Measurements from ENCODE around the gene CCN6.
"Not testable (repeated sequence)": the region's sequence is repeated elsewhere in the genome, so short reads cannot be mapped to it uniquely, and the experiment has no call there.

The CCN6 gene

GRCh38 chr6:112049026-112049799 lies 4.7 kb upstream of the CCN6 start:
- no peak for TF ChIP-seq CTCF (IDR thresholded peaks at IDR 0.05; ENCODE audit: low read length, missing control alignments)
- no peak for DNase-seq (ENCODE audit: low read depth)

GRCh38 chr6:112049996-112050395 lies 3.9 kb upstream of the CCN6 start:
- no peak overlapping the region for H3K4me3 ChIP-seq (replicated peaks; ENCODE audit: low read depth, low read length)
- no peak for DNase-seq (ENCODE audit: low read depth)
- no peak for TF ChIP-seq CTCF (IDR thresholded peaks at IDR 0.05; ENCODE audit: low read length, missing control alignments)

More at GRCh38 chr6:112049026-112049799, 4.7 kb upstream of the CCN6 start:
- no peak overlapping the region for H3K4me3 ChIP-seq (replicated peaks; ENCODE audit: low read depth, low read length)

GRCh38 chr6:112050429-112050828 lies 3.5 kb upstream of the CCN6 start:
- no peak overlapping the region for H3K4me3 ChIP-seq (replicated peaks; ENCODE audit: low read depth, low read length)
- no peak for DNase-seq (ENCODE audit: low read depth)
- TF ChIP-seq CTCF (IDR thresholded peaks at IDR 0.05; ENCODE audit: low read length, missing control alignments), result no peak

GRCh38 chr6:112051251-112051740 lies 2.6 kb upstream of the CCN6 start:
- DNase-seq (ENCODE audit: low read depth); H3K4me3 ChIP-seq (replicated peaks; ENCODE audit: low read depth, low read length): not testable (repeated sequence)

- H3K4me3 ChIP-seq (replicated peaks; ENCODE audit: low read depth, low read length), result no peak overlapping the region
- no peak for DNase-seq (ENCODE audit: low read depth)
- TF ChIP-seq CTCF (IDR thresholded peaks at IDR 0.05; ENCODE audit: low read length, missing control alignments), result no peak
These were observed 769 bp downstream of the CCN6 start for GRCh38 chr6:112054555-112055190.

- DNase-seq (ENCODE audit: low read depth), result no peak
- TF ChIP-seq CTCF (IDR thresholded peaks at IDR 0.05; ENCODE audit: low read length, missing control alignments), result no peak
- H3K4me3 ChIP-seq (replicated peaks; ENCODE audit: low read depth, low read length), result no peak overlapping the region
These were observed 4.5 kb downstream of the CCN6 start for GRCh38 chr6:112058243-112059032.

- no peak for DNase-seq (ENCODE audit: low read depth)
- no peak overlapping the region for H3K4me3 ChIP-seq (replicated peaks; ENCODE audit: low read depth, low read length)
- TF ChIP-seq CTCF (IDR thresholded peaks at IDR 0.05; ENCODE audit: low read length, missing control alignments), result no peak
These were observed 7.7 kb downstream of the CCN6 start for GRCh38 chr6:112061605-112062004.

All from fibroblast of pulmonary artery (primary cell).